ENCODE data around the gene DNM1.

Gene DNM1

DNA sequence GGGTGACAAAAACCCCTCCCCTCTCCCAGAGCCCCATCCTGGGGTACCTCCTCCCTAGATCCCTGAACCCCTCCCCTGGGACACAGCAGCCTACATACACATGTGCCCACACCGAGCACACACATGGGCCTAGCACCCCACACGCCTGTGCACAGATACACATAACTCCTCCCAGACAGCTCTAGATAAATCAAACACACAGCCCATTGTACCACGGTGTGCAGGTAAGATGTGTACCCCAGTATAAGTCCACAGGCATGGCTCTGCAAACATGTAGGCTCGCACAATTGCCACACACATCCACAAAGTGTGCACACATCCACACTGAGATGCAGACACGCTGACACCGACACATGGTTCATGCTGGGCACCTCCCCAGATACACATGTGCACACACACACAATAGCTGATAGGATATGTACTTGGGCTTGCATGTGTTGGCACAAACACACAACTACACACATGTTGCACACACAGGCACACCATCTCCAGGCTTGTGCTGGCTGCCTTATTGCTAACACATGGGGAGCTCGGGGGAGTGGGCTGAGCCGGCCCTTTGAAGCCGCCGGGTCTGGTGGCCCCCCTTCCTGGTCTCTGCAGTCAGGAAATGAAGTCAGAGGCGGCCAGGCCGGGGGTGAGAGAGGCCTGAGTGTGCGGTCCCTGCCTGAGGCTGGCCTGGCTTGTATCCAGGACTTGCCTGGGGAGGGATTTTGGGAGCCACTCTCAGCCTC, 42.4 kb downstream of the DNM1 start:
- no peak for TF ChIP-seq EGR1 (IDR thresholded peaks at IDR 0.05)
- no peak for TF ChIP-seq USF1 (IDR thresholded peaks at IDR 0.05)
- TF ChIP-seq ZBTB7A (IDR thresholded peaks at IDR 0.05; ENCODE audit: low read depth): no peak
- TF ChIP-seq EP300 (IDR thresholded peaks at IDR 0.05; ENCODE audit: borderline replicate concordance): no peak
- no peak for TF ChIP-seq FOXM1 (IDR thresholded peaks at IDR 0.05; ENCODE audit: borderline replicate concordance, low read depth)
- TF ChIP-seq, protein P1, sequence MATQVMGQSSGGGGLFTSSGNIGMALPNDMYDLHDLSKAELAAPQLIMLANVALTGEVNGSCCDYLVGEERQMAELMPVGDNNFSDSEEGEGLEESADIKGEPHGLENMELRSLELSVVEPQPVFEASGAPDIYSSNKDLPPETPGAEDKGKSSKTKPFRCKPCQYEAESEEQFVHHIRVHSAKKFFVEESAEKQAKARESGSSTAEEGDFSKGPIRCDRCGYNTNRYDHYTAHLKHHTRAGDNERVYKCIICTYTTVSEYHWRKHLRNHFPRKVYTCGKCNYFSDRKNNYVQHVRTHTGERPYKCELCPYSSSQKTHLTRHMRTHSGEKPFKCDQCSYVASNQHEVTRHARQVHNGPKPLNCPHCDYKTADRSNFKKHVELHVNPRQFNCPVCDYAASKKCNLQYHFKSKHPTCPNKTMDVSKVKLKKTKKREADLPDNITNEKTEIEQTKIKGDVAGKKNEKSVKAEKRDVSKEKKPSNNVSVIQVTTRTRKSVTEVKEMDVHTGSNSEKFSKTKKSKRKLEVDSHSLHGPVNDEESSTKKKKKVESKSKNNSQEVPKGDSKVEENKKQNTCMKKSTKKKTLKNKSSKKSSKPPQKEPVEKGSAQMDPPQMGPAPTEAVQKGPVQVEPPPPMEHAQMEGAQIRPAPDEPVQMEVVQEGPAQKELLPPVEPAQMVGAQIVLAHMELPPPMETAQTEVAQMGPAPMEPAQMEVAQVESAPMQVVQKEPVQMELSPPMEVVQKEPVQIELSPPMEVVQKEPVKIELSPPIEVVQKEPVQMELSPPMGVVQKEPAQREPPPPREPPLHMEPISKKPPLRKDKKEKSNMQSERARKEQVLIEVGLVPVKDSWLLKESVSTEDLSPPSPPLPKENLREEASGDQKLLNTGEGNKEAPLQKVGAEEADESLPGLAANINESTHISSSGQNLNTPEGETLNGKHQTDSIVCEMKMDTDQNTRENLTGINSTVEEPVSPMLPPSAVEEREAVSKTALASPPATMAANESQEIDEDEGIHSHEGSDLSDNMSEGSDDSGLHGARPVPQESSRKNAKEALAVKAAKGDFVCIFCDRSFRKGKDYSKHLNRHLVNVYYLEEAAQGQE (IDR thresholded peaks at IDR 0.05; ENCODE audit: low read depth): no peak
- no peak for TF ChIP-seq NFIC (IDR thresholded peaks at IDR 0.05)
- no peak for TF ChIP-seq TEAD4 (IDR thresholded peaks at IDR 0.05)
- no peak for TF ChIP-seq TCF12 (IDR thresholded peaks at IDR 0.05; ENCODE audit: low read depth)
- TF ChIP-seq TAF1 (IDR thresholded peaks at IDR 0.05; ENCODE audit: low read depth): no peak
- no peak for TF ChIP-seq CREB1 (IDR thresholded peaks at IDR 0.05; ENCODE audit: low read depth)
- no peak for TF ChIP-seq RAD21 (IDR thresholded peaks at IDR 0.05; ENCODE audit: low read depth)
- TF ChIP-seq CEBPB (IDR thresholded peaks at IDR 0.05): no peak
- TF ChIP-seq, protein P2, sequence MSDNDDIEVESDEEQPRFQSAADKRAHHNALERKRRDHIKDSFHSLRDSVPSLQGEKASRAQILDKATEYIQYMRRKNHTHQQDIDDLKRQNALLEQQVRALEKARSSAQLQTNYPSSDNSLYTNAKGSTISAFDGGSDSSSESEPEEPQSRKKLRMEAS (IDR thresholded peaks at IDR 0.05): no peak

DNA sequence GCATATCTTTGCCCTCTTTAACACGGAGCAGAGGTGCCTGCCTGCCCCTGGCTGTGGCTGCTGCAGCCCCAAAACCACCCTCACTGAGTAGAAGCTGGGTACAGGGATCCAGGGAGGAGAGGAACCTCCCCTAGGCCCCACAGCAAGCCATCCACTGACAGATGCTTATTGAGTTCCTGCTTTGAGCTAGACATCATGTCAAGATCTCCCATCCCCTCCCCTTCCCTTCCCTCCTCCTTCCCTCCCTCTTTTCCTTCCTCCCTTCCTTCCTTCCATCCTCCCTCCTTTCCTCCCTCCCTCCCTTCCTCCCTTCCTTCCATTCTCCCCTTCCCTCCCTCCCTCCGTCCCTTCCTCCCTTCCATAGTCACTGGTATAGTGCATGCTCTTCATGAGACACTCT, 43.3 kb downstream of the DNM1 start:
- TF ChIP-seq RAD21 (IDR thresholded peaks at IDR 0.05; ENCODE audit: low read depth): no peak
- TF ChIP-seq, protein P2 (IDR thresholded peaks at IDR 0.05): no peak
- TF ChIP-seq YY1 (IDR thresholded peaks at IDR 0.05; ENCODE audit: low read depth): no peak
- no peak for TF ChIP-seq FOXM1 (IDR thresholded peaks at IDR 0.05; ENCODE audit: borderline replicate concordance, low read depth)
- no peak for TF ChIP-seq CREB1 (IDR thresholded peaks at IDR 0.05; ENCODE audit: low read depth)
- TF ChIP-seq CEBPB (IDR thresholded peaks at IDR 0.05): no peak
- no peak for TF ChIP-seq EP300 (IDR thresholded peaks at IDR 0.05; ENCODE audit: borderline replicate concordance)
- no peak for TF ChIP-seq ZBTB7A (IDR thresholded peaks at IDR 0.05; ENCODE audit: low read depth)
- no peak for TF ChIP-seq USF1 (IDR thresholded peaks at IDR 0.05)
- no peak for TF ChIP-seq NFIC (IDR thresholded peaks at IDR 0.05)
- no peak for TF ChIP-seq TAF1 (IDR thresholded peaks at IDR 0.05; ENCODE audit: low read depth)

DNA sequence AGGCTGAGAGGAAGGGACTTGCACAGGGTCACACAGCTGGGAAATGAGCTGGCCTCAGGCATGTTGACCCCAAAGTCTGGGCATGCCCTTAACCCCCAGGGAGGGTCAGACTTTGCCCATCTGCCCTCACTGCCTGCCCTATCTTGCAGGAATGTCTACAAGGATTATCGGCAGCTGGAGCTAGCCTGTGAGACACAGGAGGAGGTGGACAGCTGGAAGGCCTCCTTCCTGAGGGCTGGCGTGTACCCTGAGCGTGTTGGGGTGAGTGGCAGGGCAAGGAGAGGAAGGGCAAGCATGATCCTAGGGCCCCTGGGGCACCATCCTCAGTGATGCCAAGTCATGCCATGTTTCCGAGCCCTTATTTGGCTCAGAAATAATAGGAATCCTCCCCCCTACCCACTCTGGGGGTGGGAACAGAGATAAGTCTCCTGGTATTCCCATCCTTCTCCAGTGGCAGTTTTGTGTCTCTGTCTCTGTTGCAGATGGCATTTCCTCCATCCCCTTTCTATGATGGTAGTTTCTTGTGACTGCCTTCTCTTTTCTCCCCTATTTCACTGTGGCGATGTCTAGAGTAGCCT, 44.1 kb downstream of the DNM1 start:
- TF ChIP-seq TCF12 (IDR thresholded peaks at IDR 0.05; ENCODE audit: low read depth) (no peak), CREB1 (IDR thresholded peaks at IDR 0.05; ENCODE audit: low read depth) (no peak), TEAD4 (IDR thresholded peaks at IDR 0.05) (no peak), NFIC (IDR thresholded peaks at IDR 0.05) (no peak), ZBTB7A (IDR thresholded peaks at IDR 0.05; ENCODE audit: low read depth) (no peak), YY1 (IDR thresholded peaks at IDR 0.05; ENCODE audit: low read depth) (no peak), USF1 (IDR thresholded peaks at IDR 0.05) (no peak), RAD21 (IDR thresholded peaks at IDR 0.05; ENCODE audit: low read depth) (no peak), FOXM1 (IDR thresholded peaks at IDR 0.05; ENCODE audit: borderline replicate concordance, low read depth) (no peak), EP300 (IDR thresholded peaks at IDR 0.05; ENCODE audit: borderline replicate concordance) (no peak), EGR1 (IDR thresholded peaks at IDR 0.05) (no peak), CEBPB (IDR thresholded peaks at IDR 0.05) (no peak), TAF1 (IDR thresholded peaks at IDR 0.05; ENCODE audit: low read depth) (no peak)
- TF ChIP-seq, protein P1 (IDR thresholded peaks at IDR 0.05; ENCODE audit: low read depth): no peak
- TF ChIP-seq, protein P2 (IDR thresholded peaks at IDR 0.05): no peak

DNA sequence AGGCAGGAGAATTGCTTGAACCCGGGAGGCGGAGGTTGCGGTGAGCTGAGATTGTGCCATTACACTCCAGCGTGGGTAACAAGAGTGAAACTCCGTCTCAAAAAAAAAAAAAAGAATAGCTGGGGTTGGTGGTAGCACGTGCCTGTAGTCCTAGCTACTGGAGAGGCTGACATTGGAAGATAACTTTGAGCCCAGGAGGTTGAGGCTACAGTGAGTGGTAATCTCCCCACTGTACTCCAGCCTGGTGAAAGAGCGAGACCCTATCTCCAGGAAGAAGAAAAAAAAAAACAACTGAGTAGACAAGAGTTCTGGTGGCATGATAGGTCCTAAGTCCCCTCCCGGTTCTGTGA, 46.4 kb downstream of the DNM1 start:
- TF ChIP-seq RAD21 (IDR thresholded peaks at IDR 0.05; ENCODE audit: low read depth) (no peak), FOXM1 (IDR thresholded peaks at IDR 0.05; ENCODE audit: borderline replicate concordance, low read depth) (no peak), EP300 (IDR thresholded peaks at IDR 0.05; ENCODE audit: borderline replicate concordance) (no peak), NFIC (IDR thresholded peaks at IDR 0.05) (no peak), CEBPB (IDR thresholded peaks at IDR 0.05) (no peak), YY1 (IDR thresholded peaks at IDR 0.05; ENCODE audit: low read depth) (no peak)
- TF ChIP-seq, protein P1 (IDR thresholded peaks at IDR 0.05; ENCODE audit: low read depth): no peak
